ENCODE data around the gene C11orf42.

DNA sequence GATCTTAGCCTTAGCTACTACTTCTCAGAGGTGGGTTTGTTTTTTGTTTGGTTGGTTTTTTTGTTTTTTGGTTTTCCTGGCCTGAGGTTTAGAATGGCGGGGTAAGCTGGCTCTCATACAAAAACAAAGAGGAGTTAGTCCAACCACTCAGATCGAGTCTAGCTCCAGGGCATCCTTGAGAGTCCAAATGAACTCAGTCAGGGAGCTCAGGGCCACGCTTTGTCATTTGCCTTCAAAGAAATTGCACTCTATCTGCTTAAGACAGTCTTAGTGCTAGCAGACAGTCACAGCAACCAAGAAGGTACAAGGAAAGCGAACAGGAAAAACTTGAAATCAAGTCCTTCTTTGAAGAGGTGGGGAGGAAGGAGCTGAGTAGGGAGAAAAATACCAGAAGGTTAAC, 11.1 kb downstream of the C11orf42 start:
- TF ChIP-seq POLR2A (IDR thresholded peaks at IDR 0.05; ENCODE audit: low read length) (no peak), GATA1 (IDR thresholded peaks at IDR 0.05; ENCODE audit: low read depth, low read length) (no peak)
